Right kidney (tissue), 1 donor: ENCODE data around the gene E2F2.

Experiments
- DNase-seq: peaks from one replicate; pipeline ENCODE4 v3.0.0-alpha.2; 2016

Gene E2F2

DNA sequence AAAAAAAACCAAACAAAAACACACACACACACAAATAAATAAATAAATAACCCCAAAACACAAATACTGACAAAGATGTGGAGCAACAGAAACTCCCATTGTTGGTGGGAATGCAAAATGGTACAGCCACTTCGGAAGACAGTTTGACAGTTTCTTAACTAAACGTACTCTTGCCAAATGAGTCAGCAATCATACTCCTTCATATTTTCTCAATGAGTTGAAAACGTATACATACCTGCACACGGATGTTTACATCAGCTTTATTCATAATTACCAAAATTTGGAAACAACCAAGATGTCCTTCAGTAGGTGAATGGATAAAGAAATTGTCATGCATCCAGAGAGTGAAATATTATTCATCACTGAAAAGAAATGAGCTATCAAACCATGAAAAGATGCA lies 70.5 kb downstream of the E2F2 start:
- DNase-seq: no peak

- no peak for DNase-seq
Measured at GRCh38 chr1:23459338-23459757, 71.7 kb downstream of the E2F2 start.
